IgD-negative memory B cell (primary cell): ENCODE measurements around the gene ZNF76. TPM values are rescaled to one million over a fixed set of nuclear protein-coding genes. Genes with fewer than 3 reads are reported as not detected.

Experiments
- H3K27ac Mint-ChIP-seq, 3 donors: one replicate each; pipeline ENCODE4 v1.8.0; 2020 to 2022; ENCODE audit warnings: mild to moderate bottlenecking in 3 of 3, mixed read lengths in 3 of 3, moderate library complexity in 1 of 3
- H3K27me3 Mint-ChIP-seq: one replicate; pipeline ENCODE4 v1.8.0; 2021; ENCODE audit warnings: mixed read lengths
- H3K36me3 Mint-ChIP-seq: one replicate; pipeline ENCODE4 v1.8.0; 2020; ENCODE audit warnings: mild to moderate bottlenecking, mixed read lengths
- H3K4me1 Mint-ChIP-seq, 3 donors: one replicate each; pipeline ENCODE4 v1.8.0; 2020 to 2022; ENCODE audit warnings: mixed read lengths in 3 of 3, mild to moderate bottlenecking in 1 of 3
- H3K4me3 Mint-ChIP-seq, 4 donors: one replicate each; pipeline ENCODE4 v1.8.0; 2020 to 2022; ENCODE audit warnings: mild to moderate bottlenecking in 4 of 4, mixed read lengths in 4 of 4, moderate library complexity in 3 of 4
- H3K9me3 Mint-ChIP-seq, 3 donors: one replicate each; pipeline ENCODE4 v1.8.0; 2020 to 2021; ENCODE audit warnings: mixed read lengths in 3 of 3, mild to moderate bottlenecking in 1 of 3
- polyA plus RNA-seq: library from polyadenylated mRNA; unstranded; fragments of 300-500 nt; fragmentation: Illumina TruSeq; gene quantifications from one replicate; pipeline ENCODE4 v1.2.3, GENCODE V29; 2021

The ZNF76 gene
- polyA plus RNA-seq, 1 donor from 2014 or later, result 41.5 TPM

GRCh38 chr6:35224720-35225119 lies 34.8 kb upstream of the ZNF76 start:
- no peaks in the 10 kb centered on the region for H3K36me3 Mint-ChIP-seq
- no peaks in the 10 kb centered on the region for H3K27me3 Mint-ChIP-seq
- no peaks in the 10 kb centered on the region for H3K4me1 Mint-ChIP-seq
- H3K4me3 Mint-ChIP-seq, result no peak overlapping the region
- H3K9me3 Mint-ChIP-seq, result no peaks in the 10 kb centered on the region
- no peak overlapping the region for H3K27ac Mint-ChIP-seq

- Mint-ChIP-seq H3K9me3 (no peaks in the 10 kb centered on the region), H3K27me3 (no peaks in the 10 kb centered on the region), H3K4me3 (no peak overlapping the region), H3K4me1 (no peaks in the 10 kb centered on the region), H3K27ac (no peak overlapping the region), H3K36me3 (peaks cover 5% of the 10 kb centered on the region)
Measured at GRCh38 chr6:35228481-35228880, 31.1 kb upstream of the ZNF76 start.

- no peak overlapping the region for H3K4me3 Mint-ChIP-seq
- H3K36me3 Mint-ChIP-seq, result peaks cover 5% of the 10 kb centered on the region
- no peaks in the 10 kb centered on the region for H3K4me1 Mint-ChIP-seq
- H3K27ac Mint-ChIP-seq, result no peak overlapping the region
- H3K9me3 Mint-ChIP-seq, result no peaks in the 10 kb centered on the region
- no peaks in the 10 kb centered on the region for H3K27me3 Mint-ChIP-seq
Measured at GRCh38 chr6:35229304-35229703, 30.2 kb upstream of the ZNF76 start.

DNA sequence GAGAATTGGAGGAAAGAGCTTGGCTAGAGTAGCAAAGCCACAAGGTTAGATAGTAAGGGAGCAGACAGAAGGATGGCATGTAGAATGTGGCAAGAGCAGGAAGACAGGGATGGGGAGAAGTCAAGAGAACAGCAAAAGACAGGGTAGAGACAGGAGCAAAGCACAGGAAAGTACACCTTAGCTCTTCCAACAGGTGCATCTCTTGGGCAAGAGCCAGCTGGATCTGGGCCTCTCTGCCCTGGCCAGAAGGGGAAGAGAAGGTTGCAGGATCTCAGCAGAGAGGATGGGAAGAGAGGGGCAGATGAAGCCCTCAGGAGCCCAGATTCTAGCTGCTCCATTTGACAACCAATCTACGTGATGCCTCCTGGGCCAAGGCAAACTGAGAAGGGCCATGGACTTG lies 29.0 kb upstream of the ZNF76 start:
- no peak overlapping the region for H3K27ac Mint-ChIP-seq

DNA sequence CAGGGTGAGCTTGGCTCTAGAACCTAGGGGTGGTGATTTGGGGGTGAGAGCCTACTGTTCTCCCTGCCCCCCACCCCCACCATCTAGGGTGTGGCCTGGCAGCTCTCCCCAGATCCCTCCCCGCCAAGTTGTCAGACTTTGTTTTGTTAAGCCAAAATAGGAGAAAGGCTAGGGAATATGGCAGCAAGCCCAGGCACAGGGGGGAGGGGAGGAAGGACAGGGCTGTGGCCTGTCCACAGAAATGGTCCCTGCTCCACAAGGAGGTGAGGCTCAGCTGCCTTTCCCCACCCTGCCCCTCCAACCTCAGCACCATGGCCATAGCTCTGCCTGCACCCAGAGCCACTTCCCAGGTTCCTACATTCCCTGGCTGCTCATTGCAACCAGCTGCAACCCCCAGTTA lies 28.6 kb upstream of the ZNF76 start:
- Mint-ChIP-seq H3K9me3 (peaks cover 0 to 4% (median 3%) of the 10 kb centered on the region in 3 donors), H3K4me1 (peaks cover 0 to 1% (median 0%) of the 10 kb centered on the region in 3 donors), H3K36me3 (peaks cover 10% of the 10 kb centered on the region), H3K27me3 (no peaks in the 10 kb centered on the region), H3K4me3 (no peak overlapping the region), H3K27ac (no peak overlapping the region)

More for the DNA sequence above, 29.0 kb upstream of the ZNF76 start:
- H3K27me3 Mint-ChIP-seq, result no peaks in the 10 kb centered on the region
- H3K4me3 Mint-ChIP-seq, result no peak overlapping the region
- H3K36me3 Mint-ChIP-seq, result peaks cover 10% of the 10 kb centered on the region
- peaks cover 0 to 1% (median 0%) of the 10 kb centered on the region in 3 donors for H3K4me1 Mint-ChIP-seq
- peaks cover 0 to 4% (median 3%) of the 10 kb centered on the region in 3 donors for H3K9me3 Mint-ChIP-seq

- H3K9me3 Mint-ChIP-seq, result peaks cover 0 to 4% (median 3%) of the 10 kb centered on the region in 3 donors
- peaks cover 0 to 1% (median 0%) of the 10 kb centered on the region in 3 donors for H3K4me1 Mint-ChIP-seq
- H3K27ac Mint-ChIP-seq, result no peak overlapping the region
- H3K4me3 Mint-ChIP-seq, result no peak overlapping the region
- H3K36me3 Mint-ChIP-seq, result peaks cover 10% of the 10 kb centered on the region
- no peaks in the 10 kb centered on the region for H3K27me3 Mint-ChIP-seq
Measured at GRCh38 chr6:35231563-35231962, 28.0 kb upstream of the ZNF76 start.

- Mint-ChIP-seq H3K9me3 (peaks cover 0 to 4% (median 3%) of the 10 kb centered on the region in 3 donors), H3K4me1 (peaks cover 0 to 3% (median 0%) of the 10 kb centered on the region in 3 donors), H3K27ac (no peak overlapping the region), H3K27me3 (no peaks in the 10 kb centered on the region), H3K4me3 (no peak overlapping the region), H3K36me3 (peaks cover 13% of the 10 kb centered on the region)
Measured at GRCh38 chr6:35234901-35235300, 24.6 kb upstream of the ZNF76 start.

DNA sequence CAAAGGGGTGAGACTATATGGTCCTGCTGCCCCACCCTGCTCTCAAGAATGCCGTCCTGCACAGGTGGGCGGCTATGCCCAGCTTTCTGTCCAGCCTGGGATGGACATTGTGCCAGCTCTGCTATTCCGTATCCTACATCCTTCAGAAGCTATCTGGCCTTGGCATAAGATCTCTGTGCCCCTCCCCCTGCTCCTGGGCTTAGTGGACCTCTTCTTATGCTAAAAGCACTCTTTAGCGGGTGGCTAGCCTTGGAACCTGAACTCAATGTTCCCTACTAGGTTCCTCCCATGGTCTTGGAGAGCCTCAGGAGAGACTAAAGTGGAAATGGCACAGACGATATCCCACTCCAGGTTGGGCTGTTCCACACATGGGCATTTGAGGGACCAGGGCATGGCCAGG lies 23.3 kb upstream of the ZNF76 start:
- H3K4me1 Mint-ChIP-seq, result peaks cover 0 to 5% (median 3%) of the 10 kb centered on the region in 3 donors
- no peaks in the 10 kb centered on the region for H3K27me3 Mint-ChIP-seq
- no peak overlapping the region for H3K27ac Mint-ChIP-seq
- peaks cover 13% of the 10 kb centered on the region for H3K36me3 Mint-ChIP-seq
- H3K4me3 Mint-ChIP-seq, result no peak overlapping the region
- peaks cover 0 to 4% (median 3%) of the 10 kb centered on the region in 3 donors for H3K9me3 Mint-ChIP-seq

DNA sequence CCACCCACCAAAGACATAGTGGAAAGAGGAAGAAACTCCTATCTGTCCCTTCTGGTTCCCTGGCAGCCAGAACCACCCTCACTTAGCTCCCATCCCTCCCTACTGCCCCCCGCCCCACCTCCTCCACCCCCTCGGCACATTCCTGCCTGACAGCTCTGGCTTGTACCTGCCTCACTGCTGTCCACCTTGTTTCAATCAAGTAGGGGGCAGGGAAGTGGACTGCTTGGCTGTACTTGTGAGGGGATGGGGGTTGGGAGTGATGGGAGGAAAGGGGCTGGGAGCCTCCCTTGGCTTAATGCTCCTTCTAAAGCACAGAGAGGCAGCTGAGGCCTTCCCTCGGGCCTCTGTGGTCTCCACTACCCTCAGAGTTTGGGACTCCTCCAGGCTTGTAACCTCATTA lies 22.1 kb upstream of the ZNF76 start:
- Mint-ChIP-seq H3K9me3 (peaks cover 0 to 4% (median 3%) of the 10 kb centered on the region in 3 donors), H3K4me3 (no peak overlapping the region), H3K27me3 (no peaks in the 10 kb centered on the region), H3K36me3 (peaks cover 11% of the 10 kb centered on the region), H3K4me1 (peaks cover 0 to 5% (median 3%) of the 10 kb centered on the region in 3 donors), H3K27ac (no peak overlapping the region)

DNA sequence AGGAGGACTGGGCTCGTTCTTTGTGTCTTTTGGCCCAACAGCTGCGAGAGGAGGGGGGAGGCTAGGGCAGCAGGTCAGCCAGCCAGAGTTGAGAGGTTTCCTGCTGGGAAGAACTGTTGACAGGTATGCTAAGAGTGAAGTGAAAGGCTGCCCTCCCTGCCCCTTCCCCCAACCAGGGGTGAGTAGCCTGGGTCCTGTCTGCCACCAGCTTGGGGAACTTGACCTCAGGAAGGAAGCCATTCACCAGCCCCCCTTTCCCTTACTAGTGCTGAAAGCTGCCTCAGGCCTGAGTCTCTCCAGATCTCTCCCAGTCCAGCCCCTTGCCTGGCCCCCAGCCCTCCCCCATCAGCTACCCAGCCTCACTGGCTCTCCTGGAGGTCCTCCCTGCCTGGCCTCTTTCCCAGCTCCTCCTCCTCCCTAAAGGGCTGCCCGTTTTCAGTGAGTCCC lies 20.7 kb upstream of the ZNF76 start:
- H3K36me3 Mint-ChIP-seq, result peaks cover 8% of the 10 kb centered on the region
- H3K4me3 Mint-ChIP-seq, result no peak overlapping the region
- peak overlapping the region in 1 of 3 donors; percentile 41 for H3K27ac Mint-ChIP-seq

DNA sequence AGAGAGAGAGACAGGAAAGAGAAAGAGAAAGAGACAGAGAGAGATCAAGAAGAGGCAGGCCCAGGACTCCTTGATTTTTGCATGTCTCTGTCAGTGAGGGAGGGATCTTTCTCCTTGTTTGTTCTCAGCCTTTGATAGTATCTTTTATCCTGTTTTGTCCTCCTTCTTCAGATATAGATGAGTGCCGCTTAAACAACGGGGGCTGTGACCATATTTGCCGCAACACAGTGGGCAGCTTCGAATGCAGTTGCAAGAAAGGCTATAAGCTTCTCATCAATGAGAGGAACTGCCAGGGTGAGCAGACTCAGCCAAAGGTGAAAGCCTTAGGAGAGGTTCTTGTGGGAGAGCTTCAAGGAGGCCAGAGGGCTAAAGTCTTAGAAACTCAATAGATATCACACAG lies 20.0 kb upstream of the ZNF76 start:
- H3K4me1 Mint-ChIP-seq, result peaks cover 0 to 5% (median 3%) of the 10 kb centered on the region in 3 donors
- H3K4me3 Mint-ChIP-seq, result no peak overlapping the region
- peaks cover 8% of the 10 kb centered on the region for H3K36me3 Mint-ChIP-seq
- no peak overlapping the region for H3K27ac Mint-ChIP-seq
- H3K9me3 Mint-ChIP-seq, result peaks cover 0 to 4% (median 3%) of the 10 kb centered on the region in 3 donors
- H3K27me3 Mint-ChIP-seq, result no peaks in the 10 kb centered on the region

More for the DNA sequence above, 20.7 kb upstream of the ZNF76 start:
- Mint-ChIP-seq H3K27me3 (no peaks in the 10 kb centered on the region), H3K4me1 (peaks cover 0 to 5% (median 3%) of the 10 kb centered on the region in 3 donors), H3K9me3 (peaks cover 0 to 4% (median 3%) of the 10 kb centered on the region in 3 donors)

DNA sequence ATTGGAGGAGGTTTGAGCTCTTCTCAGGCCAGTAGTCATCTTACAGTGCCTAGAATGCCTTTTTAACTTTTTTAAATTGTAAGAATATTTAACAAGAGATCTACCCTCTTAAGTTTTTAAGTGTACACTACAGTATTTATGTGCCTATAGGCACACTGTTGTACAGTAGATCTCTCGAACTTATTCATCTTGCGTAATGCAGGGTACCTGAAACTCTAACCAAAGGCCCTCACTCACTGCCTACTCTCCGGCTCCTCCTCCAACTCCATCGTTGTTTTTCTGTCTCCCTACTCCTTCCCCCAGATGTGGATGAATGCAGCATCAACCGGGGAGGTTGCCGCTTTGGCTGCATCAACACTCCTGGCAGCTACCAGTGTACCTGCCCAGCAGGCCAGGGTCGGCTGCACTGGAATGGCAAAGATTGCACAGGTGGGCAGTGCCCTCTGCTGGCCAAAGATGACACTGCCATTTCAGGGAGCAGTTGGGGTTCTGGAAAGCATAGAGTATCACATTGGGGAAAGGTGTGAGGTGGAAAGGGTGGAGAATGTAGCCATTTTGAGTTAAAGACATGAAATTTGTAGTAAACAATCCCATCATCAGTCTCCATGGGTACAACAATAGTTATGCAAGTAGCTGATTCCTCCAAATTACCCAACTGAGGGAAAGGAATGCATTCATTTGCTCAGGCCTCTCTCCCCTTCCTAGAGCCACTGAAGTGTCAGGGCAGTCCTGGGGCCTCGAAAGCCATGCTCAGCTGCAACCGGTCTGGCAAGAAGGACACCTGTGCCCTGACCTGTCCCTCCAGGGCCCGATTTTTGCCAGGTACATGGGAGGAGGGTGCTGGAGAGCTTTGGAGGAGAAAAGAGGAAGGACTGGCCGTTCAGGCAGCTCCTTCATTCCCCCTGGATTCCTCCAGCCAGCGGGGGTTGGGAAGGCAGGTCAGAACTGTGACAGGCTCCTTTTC lies 18.4 kb upstream of the ZNF76 start:
- no peaks in the 10 kb centered on the region for H3K27me3 Mint-ChIP-seq
- no peaks in the 10 kb centered on the region for H3K9me3 Mint-ChIP-seq
- H3K27ac Mint-ChIP-seq, result peak overlapping the region in 1 of 3 donors; percentile 77

DNA sequence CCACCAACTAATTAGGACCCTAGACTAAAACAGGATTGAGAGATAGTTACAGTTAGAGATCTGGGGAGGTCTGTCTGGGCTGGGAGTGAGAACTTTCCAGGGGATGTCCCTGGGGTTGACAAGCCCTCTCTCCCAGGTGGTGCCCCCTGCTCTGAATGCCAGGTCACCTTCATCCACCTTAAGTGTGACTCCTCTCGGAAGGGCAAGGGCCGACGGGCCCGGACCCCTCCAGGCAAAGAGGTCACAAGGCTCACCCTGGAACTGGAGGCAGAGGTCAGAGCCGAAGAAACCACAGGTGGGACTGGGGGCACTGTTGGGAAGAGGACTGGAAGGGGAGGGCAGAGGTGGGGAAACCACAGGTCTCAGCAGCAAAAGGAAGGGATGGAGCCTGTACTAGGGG lies 17.0 kb upstream of the ZNF76 start:
- Mint-ChIP-seq H3K4me1 (peaks cover 0 to 3% (median 3%) of the 10 kb centered on the region in 3 donors), H3K27me3 (no peaks in the 10 kb centered on the region), H3K4me3 (no peak overlapping the region), H3K9me3 (no peaks in the 10 kb centered on the region), H3K27ac (no peak overlapping the region), H3K36me3 (peaks cover 3% of the 10 kb centered on the region)

More for the DNA sequence above, 18.4 kb upstream of the ZNF76 start:
- Mint-ChIP-seq H3K36me3 (peaks cover 4% of the 10 kb centered on the region), H3K4me1 (peaks cover 0 to 3% (median 3%) of the 10 kb centered on the region in 3 donors), H3K4me3 (no peak overlapping the region)

- Mint-ChIP-seq H3K4me3 (no peak overlapping the region), H3K27me3 (no peaks in the 10 kb centered on the region), H3K27ac (no peak overlapping the region), H3K36me3 (peaks cover 3% of the 10 kb centered on the region), H3K4me1 (peaks cover 3 to 6% (median 3%) of the 10 kb centered on the region in 3 donors), H3K9me3 (no peaks in the 10 kb centered on the region)
Measured at GRCh38 chr6:35242906-35243305, 16.6 kb upstream of the ZNF76 start.

- H3K27ac Mint-ChIP-seq, result no peak overlapping the region
- H3K9me3 Mint-ChIP-seq, result no peaks in the 10 kb centered on the region
- H3K27me3 Mint-ChIP-seq, result no peaks in the 10 kb centered on the region
- peaks cover 5 to 7% (median 6%) of the 10 kb centered on the region in 3 donors for H3K4me1 Mint-ChIP-seq
- H3K36me3 Mint-ChIP-seq, result peaks cover 3% of the 10 kb centered on the region
- H3K4me3 Mint-ChIP-seq, result no peak overlapping the region
Measured at GRCh38 chr6:35243386-35243958, 16.1 kb upstream of the ZNF76 start.
